GM12873 (cell line): ENCODE data around the gene ZNF367.

ENCODE experiments used
- CTCF ChIP-seq: IDR thresholded peaks from 2 replicates; pipeline ENCODE4 v1.5.1; 2012; ENCODE audit warnings: low read depth, mild to moderate bottlenecking, moderate library complexity, low read length, control low read depth; ENCODE audit not compliant: insufficient read depth; ENCODE audit errors: missing control alignments

The ZNF367 gene

GRCh38 chr9:96367943-96368342, 50.2 kb downstream of the ZNF367 start:
- no peak for TF ChIP-seq CTCF

GRCh38 chr9:96363175-96363967, 54.8 kb downstream of the ZNF367 start:
- TF ChIP-seq CTCF, result no peak

GRCh38 chr9:96361668-96362067, 56.5 kb downstream of the ZNF367 start:
- no peak for TF ChIP-seq CTCF

- no peak for TF ChIP-seq CTCF
Measured at GRCh38 chr9:96360976-96361375, 57.2 kb downstream of the ZNF367 start.

GRCh38 chr9:96350866-96351265, 67.3 kb downstream of the ZNF367 start:
- TF ChIP-seq CTCF, result no peak

GRCh38 chr9:96348261-96348660, 69.9 kb downstream of the ZNF367 start:
- TF ChIP-seq CTCF, result no peak

- TF ChIP-seq CTCF, result no peak
Measured at GRCh38 chr9:96345551-96345950, 72.6 kb downstream of the ZNF367 start.
